Measurements from ENCODE around the gene CYB561D1.
"Not testable (repeated sequence)": the region's sequence is repeated elsewhere in the genome, so short reads cannot be mapped to it uniquely, and the experiment has no call there.

The CYB561D1 gene

DNA sequence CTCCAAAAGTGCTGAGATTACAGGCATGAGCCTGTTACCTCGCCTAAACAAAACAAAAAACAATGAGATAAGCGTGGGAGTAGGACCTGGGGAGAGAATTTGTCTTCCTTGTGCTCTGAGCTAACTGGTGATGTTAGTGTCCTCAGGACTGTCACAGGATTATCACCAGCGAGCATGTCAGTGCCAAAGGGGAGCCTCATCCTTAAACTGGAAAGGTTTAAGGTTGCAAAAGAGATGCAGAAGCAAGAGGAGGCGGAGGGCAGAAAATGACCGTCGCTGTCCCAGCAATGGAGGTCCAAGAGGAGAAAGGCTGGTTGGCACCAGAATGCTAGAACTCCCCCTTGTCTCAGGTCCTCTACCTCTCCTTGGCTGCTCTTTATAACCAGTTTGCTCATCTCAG, 23.6 kb upstream of the CYB561D1 start:
- TF ChIP-seq L3MBTL2 (conservative IDR thresholded peaks at IDR 0.05) (no peak), ZNF384 (IDR thresholded peaks at IDR 0.05) (no peak), LEF1 (IDR thresholded peaks at IDR 0.05; ENCODE audit: borderline replicate concordance) (no peak), CTBP1 (IDR thresholded peaks at IDR 0.05; ENCODE audit: borderline replicate concordance) (no peak), NFRKB (IDR thresholded peaks at IDR 0.05) (no peak), SP1 (IDR thresholded peaks at IDR 0.05) (no peak), ELF4 (IDR thresholded peaks at IDR 0.05) (no peak)
- TF ChIP-seq, protein P1, sequence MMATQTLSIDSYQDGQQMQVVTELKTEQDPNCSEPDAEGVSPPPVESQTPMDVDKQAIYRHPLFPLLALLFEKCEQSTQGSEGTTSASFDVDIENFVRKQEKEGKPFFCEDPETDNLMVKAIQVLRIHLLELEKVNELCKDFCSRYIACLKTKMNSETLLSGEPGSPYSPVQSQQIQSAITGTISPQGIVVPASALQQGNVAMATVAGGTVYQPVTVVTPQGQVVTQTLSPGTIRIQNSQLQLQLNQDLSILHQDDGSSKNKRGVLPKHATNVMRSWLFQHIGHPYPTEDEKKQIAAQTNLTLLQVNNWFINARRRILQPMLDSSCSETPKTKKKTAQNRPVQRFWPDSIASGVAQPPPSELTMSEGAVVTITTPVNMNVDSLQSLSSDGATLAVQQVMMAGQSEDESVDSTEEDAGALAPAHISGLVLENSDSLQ (IDR thresholded peaks at IDR 0.05), result no peak
- peak; percentile 7 for DNase-seq (ENCODE audit: extremely low spot score)
- ChIA-PET POLR2A (interaction anchor here (2.5 kb wide), 1 partner anchor 13 kb away, joined by 11 read pairs; the partner anchor contains the start of gene ATXN7L2), CTCF (interaction anchor here (1.3 kb wide), 1 partner anchor 11 kb away, joined by 3 read pairs; no protein-coding TSS in a partner anchor)

GRCh38 chr1:109472779-109473178, 21.1 kb upstream of the CYB561D1 start:
- ChIA-PET CTCF (no interaction called here), POLR2A (interaction anchor here (1.5 kb wide), 1 partner anchor 11 kb away, joined by 5 read pairs; the partner anchor contains the start of gene ATXN7L2)
- no peak for DNase-seq (ENCODE audit: extremely low spot score)
- TF ChIP-seq HDGF (IDR thresholded peaks at IDR 0.05; ENCODE audit: borderline replicate concordance), result no peak
- TF ChIP-seq FOXK2 (IDR thresholded peaks at IDR 0.05), result no peak
- no peak for TF ChIP-seq LEF1 (IDR thresholded peaks at IDR 0.05; ENCODE audit: borderline replicate concordance)
- TF ChIP-seq, protein P1 (IDR thresholded peaks at IDR 0.05), result no peak
- no peak for TF ChIP-seq CTBP1 (IDR thresholded peaks at IDR 0.05; ENCODE audit: borderline replicate concordance)
- no peak for TF ChIP-seq SP1 (IDR thresholded peaks at IDR 0.05)
- no peak for TF ChIP-seq NFRKB (IDR thresholded peaks at IDR 0.05)
- TF ChIP-seq SUZ12 (IDR thresholded peaks at IDR 0.05), result no peak

DNA sequence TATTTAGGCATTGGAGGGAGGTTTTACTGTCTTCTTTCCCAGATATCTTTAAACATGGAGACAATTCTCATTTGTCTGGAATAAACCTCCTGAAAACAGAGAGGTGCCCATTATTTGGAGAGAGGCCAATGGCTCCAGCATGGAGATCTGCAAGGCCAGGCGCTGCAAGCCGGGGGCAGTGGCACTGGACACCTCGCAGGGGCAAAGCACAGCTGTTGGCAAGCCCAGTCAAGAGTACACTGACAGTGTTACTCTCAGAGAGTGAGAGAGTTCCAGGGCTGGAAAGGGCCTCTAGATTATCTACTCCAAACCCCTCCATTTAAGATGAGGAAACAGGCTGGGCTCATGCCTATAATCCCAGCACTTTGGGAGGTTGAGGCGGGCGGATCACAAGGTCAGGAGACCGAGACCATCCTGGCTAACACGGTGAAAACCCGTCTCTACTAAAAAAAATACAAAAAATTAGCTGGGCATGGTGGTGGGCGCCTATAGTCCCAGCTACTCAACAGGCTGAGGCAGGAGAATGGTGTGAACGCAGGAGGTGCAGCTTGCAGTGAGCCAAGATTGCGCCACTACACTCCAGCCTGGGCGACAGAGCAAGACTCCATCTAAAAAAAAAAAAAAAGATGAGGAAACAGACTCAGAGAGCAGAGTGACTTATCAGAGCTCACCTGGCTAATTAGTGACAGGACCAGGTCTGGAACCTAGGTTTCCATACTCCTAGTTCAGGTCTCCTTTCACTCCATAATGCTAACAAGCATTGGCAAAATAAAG, 20.4 kb upstream of the CYB561D1 start:
- CTCF ChIA-PET; DNase-seq (ENCODE audit: extremely low spot score); POLR2A ChIA-PET: not testable (repeated sequence)

DNA sequence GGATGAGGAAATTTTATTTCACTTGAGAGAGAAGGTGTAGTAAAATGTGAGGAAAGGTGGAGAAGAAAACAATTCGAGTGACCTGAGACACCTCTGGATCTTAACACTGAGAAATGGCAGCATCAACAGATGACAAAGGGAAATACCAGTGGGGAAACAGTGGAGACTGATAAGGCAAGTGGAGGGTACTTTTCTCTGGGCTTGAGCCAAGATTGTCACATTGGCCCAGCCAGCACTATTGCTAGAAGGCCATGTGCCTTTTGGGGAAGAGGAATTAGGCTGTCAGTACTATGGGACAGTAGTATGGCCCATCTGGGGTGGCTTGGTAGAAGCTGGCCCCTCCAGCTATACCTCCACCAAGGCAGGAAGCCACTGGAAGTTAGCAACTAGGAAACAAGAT, 19.2 kb upstream of the CYB561D1 start:
- no peak for TF ChIP-seq FOXK2 (IDR thresholded peaks at IDR 0.05)
- no peak for TF ChIP-seq LEF1 (IDR thresholded peaks at IDR 0.05; ENCODE audit: borderline replicate concordance)
- TF ChIP-seq, protein P1 (IDR thresholded peaks at IDR 0.05), result no peak
- TF ChIP-seq ARNT (IDR thresholded peaks at IDR 0.05), result no peak
- TF ChIP-seq SP1 (IDR thresholded peaks at IDR 0.05), result no peak
- TF ChIP-seq ZNF384 (IDR thresholded peaks at IDR 0.05), result no peak
- TF ChIP-seq SUZ12 (IDR thresholded peaks at IDR 0.05), result no peak
- TF ChIP-seq HDGF (IDR thresholded peaks at IDR 0.05; ENCODE audit: borderline replicate concordance), result no peak
- no peak for TF ChIP-seq FOXM1 (IDR thresholded peaks at IDR 0.05; ENCODE audit: borderline replicate concordance)
- no peak for TF ChIP-seq FOXA1 (IDR thresholded peaks at IDR 0.05)
- no peak for TF ChIP-seq L3MBTL2 (conservative IDR thresholded peaks at IDR 0.05)
- TF ChIP-seq CTBP1 (IDR thresholded peaks at IDR 0.05; ENCODE audit: borderline replicate concordance), result no peak
- no peak for TF ChIP-seq NFRKB (IDR thresholded peaks at IDR 0.05)
- no peak for TF ChIP-seq ELF4 (IDR thresholded peaks at IDR 0.05)
- no peak for TF ChIP-seq TARDBP (IDR thresholded peaks at IDR 0.05)
- ChIA-PET POLR2A (no interaction called here), CTCF (no interaction called here)
- no peak for DNase-seq (ENCODE audit: extremely low spot score)

- POLR2A ChIA-PET, result no interaction called here
- no peak for DNase-seq (ENCODE audit: extremely low spot score)
- TF ChIP-seq LEF1 (IDR thresholded peaks at IDR 0.05; ENCODE audit: borderline replicate concordance) (no peak), SP1 (IDR thresholded peaks at IDR 0.05) (no peak), HDGF (IDR thresholded peaks at IDR 0.05; ENCODE audit: borderline replicate concordance) (no peak), TARDBP (IDR thresholded peaks at IDR 0.05) (no peak), FOXM1 (IDR thresholded peaks at IDR 0.05; ENCODE audit: borderline replicate concordance) (no peak), BHLHE40 (IDR thresholded peaks at IDR 0.05; ENCODE audit: borderline replicate concordance) (no peak), ELF4 (IDR thresholded peaks at IDR 0.05) (no peak), NFRKB (IDR thresholded peaks at IDR 0.05) (no peak), CTBP1 (IDR thresholded peaks at IDR 0.05; ENCODE audit: borderline replicate concordance) (no peak), ZNF384 (IDR thresholded peaks at IDR 0.05) (no peak), ARNT (IDR thresholded peaks at IDR 0.05) (no peak), L3MBTL2 (conservative IDR thresholded peaks at IDR 0.05) (no peak), FOXA1 (IDR thresholded peaks at IDR 0.05) (no peak), FOXK2 (IDR thresholded peaks at IDR 0.05) (no peak)
- TF ChIP-seq, protein P1 (IDR thresholded peaks at IDR 0.05), result no peak
- CTCF ChIA-PET, result no interaction called here
Observed at GRCh38 chr1:109475261-109475660, 18.6 kb upstream of the CYB561D1 start.

DNA sequence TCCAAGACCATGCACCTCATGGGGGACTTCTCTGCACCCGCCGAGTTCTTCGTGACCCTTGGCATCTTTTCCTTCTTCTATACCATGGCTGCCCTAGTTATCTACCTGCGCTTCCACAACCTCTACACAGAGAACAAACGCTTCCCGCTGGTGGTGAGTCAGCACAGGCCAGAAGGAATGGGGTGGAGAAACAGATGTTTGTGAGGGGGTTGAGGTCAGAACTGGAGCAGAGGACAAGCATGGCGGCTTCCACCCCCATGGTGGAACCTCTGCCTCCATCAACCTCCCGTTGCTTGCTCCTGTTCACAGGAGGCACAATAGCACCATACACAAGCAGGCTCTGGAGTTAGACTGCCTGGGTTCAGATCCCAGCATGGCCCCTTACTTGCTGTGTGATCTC, 17.1 kb upstream of the CYB561D1 start:
- no peak for DNase-seq (ENCODE audit: extremely low spot score)
- CTCF ChIA-PET, result no interaction called here
- POLR2A ChIA-PET, result no interaction called here
- no peak for TF ChIP-seq HDGF (IDR thresholded peaks at IDR 0.05; ENCODE audit: borderline replicate concordance)
- TF ChIP-seq LEF1 (IDR thresholded peaks at IDR 0.05; ENCODE audit: borderline replicate concordance), result no peak
